Measurements from ENCODE around the gene KSR2.

- TF ChIP-seq CTCF (conservative IDR thresholded peaks at IDR 0.05; ENCODE audit: low read length) (no peak), EZH2phosphoT487 (IDR thresholded peaks at IDR 0.05; ENCODE audit: borderline replicate concordance, low read depth, low read length) (no peak)
Observed at GRCh38 chr12:117437516-117438255, 531.1 kb downstream of the KSR2 start.

All from OCI-LY7 (cell line).